Activated gamma-delta T cell treated with Interleukin-2 at 50 U/mL for 16 hours (primary cell): ENCODE measurements around the gene TMC8.

Source experiments
- DNase-seq: peaks from one replicate; pipeline ENCODE4 v3.0.0-alpha.2; 2020

Gene TMC8

DNA sequence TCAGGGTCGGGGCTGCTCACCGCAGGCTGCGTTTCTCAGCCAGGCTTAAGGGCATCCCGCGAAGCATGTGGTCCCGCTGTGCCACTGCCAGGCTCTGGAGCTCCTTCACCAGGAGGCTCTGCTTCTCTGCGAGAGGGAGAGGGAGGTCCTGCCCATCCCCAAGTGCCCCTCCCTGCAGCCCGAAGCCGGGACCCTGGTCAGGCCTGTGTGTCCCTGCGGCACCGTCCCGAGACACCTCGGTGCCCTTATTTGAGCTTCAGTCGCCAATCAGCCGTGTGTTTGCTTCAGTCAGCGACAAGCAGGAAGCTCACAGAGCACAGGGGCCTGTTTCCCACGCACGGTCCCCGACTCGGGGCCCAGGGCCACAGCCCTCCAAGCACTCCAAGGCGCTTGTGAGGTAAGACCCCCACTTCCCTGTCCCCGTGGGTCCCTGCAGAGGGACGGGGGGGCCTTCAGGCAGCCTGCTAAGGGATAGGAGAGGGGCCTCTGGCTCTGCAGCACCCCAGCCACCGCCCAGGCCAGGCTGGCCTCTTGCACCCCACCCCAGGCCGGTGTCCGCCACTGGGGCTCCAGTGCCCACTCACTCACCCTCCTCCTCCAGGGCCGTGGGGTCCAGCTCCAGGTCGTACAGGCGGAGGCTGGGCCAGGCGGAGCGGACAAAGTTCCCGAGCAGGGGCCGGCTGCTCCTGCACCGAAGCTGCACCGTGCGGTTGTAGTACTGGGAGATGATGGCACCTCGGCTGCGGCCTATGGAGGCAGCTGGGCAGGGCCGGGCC, 5.2 kb upstream of the TMC8 start:
- peak; percentile 32 for DNase-seq

DNA sequence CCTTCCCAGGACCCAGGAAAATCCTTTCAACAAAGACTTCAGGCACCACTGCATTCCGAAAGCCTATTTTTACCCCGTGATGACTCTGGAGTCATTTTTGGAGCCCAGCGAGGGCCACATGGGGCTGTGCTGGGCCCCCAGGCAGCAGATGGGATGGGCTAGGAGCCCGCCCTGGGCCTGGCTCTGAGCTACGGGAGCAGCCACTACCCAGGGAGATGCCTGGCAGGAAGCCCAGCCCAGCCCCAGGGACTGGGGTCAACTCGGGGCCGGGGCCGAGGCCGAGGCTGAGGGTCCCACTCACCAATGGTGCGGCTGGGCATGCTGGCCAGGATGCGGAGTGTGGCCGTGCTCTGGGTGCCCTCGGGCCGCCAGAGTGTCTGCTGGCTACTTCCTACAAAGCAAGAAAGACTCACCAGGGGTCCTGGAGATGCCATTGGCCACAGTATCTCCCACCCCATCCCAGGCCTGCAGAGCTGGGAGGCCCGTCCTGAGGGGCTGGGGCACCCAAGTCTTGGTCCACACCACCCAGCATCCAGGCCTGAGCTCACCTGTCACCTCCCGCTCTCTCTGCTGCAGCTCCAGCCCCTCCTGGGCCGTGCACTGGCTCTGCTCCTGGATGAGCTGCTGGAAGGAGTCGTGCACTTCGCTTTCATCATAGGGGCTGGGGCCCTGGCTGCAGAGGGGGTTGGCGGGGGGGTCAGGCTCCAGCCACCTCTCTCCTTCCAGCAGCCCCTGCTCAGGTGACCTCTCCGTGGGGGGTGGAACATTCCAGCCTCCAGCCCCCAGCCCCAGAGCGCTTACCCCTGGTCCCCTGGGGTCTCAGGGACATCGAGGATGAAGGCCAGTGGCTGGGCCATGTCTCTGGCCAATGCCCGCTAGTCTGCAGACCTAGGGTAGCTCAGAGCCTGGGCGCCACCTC, 4.3 kb upstream of the TMC8 start:
- no peak for DNase-seq

DNA sequence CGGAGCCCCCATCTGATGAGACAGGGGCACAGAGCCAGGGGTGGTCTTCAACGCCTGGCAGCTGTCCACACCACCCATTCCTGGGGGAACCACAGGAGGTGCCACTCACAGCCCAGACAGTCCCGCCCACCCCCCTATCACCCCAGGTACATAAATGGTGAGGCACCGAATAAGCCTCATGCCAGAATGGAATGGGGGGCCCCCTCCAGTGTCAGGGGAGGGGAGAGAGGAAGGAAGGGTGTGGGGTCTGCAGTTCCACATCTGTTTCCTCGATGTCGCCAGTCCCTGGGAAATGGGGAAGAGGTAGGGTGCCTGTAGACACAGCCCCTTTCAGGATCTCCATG, 3.7 kb upstream of the TMC8 start:
- no peak for DNase-seq

DNA sequence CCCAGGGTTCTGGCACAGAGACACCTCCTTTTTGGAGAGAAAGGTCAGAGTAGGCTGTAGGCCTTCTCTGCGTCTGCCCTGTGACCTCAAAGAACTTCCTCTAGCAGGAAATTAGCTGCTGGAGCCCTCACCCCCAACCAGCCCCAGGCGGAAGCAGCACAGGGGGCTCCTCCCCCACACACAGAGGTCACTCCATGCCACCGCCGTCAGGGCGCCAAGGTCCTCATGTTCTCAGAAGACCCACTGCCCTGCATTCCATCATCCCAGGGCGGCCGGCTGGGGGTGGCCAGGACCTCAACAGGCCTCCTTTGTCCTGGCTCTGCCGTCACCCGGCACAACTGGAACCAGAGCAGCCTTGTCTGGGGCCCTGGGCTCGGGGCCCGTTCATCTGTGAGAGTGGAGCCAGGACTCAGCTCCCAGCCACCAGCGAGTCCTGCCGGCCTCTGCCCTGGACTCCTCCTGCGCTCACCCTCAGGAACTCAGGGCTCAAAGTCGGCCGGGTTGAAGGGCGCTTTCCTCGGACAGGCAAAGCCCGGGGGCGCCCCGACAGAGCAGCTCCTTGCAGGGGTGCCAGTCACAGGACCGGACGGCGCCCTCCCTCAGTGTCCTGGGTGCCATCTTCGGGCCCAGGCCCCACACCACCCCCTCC, 3.2 kb upstream of the TMC8 start:
- DNase-seq, result peak; percentile 70

- peak; percentile 14 for DNase-seq
Observed at GRCh38 chr17:78127888-78128550, 2.6 kb upstream of the TMC8 start.

DNA sequence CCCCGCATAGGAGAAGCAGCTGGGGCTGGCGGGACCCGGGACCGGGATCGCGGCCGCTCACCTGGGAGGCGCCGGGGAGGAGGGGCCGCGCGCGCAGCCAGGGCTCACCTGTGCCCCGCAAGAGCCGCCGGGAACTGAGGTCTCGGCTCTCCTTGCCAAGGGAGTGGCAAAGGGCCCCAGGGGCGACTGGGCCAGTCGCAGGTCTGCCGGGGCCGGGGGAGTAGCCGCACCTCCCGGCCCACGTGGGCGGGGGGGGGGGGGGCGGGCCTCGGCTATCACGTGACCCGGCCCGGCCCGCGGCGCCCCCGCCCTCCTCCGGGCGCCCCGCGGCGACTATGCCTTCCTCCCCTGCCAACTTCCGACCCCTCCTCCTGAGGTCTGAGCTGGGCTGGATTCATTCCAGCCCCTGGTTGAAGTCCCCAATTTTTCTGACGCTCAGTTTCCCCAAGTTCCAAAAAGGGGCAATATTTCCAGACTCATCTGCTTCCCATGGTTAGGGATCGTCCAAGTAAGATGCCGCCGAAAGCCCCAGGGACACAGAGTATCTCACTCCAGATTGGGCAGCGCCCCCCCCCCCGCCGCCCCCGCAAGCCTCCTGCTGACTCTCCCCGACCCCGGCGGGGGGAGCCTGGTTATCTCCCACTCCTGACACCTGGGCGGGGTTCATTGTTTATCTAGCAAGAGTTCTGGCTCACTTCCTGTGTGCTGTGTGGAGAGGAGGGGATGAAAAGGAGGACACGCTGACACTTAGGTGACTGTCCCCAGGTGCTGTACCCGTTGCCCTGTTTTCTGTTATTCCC, 1.8 kb upstream of the TMC8 start, which contains the start of gene TMC6:
TSS of gene TMC6 (minus strand) at position 205 of the 800 bp plus-strand sequence. CDS start 1,923 bp downstream, outside the sequence.
- DNase-seq, result peak; percentile 79

GRCh38 chr17:78129351-78130089, 1.1 kb upstream of the TMC8 start:
- peak; percentile 61 for DNase-seq

DNA sequence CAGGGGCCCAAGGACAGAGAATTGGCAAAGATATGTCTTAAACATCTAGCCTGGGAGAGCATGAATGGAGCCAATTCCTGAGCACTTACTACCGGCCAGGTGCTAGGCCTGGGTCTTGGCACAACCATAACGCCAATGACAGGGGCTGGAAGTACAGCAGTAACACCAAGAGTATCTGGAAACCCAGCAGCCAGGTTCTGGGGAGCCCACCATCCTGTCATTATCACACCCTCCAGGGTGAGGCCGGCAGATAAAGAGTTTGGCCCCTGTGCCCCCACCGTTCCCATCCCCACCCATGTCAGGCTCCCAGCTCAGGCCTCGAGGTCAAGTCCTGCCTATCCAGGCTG, 508 bp upstream of the TMC8 start:
- peak; percentile 15 for DNase-seq

DNA sequence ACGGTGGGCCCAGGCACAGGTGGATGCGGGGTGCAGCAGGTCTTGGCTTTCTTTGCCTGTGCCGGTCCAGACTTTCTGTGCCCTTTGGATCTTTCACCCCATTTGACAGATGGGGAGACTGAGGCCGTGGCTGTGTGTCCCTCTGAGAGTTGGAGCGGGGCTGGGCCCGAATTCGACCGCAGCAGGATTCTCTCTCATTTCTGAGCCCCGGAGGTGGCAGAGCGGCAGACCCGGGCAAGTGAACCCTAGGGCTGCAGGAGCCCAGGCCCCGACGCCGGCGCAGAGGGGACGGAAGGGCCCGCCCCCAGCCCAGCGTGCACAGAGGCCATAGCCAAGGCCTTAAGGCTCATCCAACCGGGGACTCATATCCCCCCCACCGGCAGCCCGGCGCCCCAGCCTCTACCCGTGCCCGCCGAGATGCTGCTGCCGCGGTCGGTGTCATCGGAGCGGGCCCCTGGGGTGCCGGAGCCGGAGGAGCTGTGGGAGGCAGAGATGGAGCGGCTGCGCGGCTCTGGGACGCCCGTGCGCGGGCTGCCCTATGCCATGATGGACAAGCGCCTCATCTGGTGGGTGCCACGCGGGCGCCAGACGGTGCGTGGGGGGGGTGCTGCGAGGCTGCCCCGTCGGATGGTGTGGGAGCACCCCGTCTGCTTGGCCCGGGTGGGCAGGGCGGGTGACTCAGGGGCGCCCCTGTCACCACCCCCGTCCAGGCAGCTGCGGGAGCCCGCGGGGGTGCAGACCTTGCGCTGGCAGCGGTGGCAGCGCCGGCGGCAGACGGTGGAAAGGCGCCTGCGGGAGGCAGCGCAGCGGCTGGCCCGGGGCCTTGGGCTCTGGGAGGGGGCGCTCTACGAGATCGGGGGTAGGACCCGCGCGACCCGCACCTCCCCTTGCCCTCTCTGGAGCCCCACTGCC, 857 bp downstream of the TMC8 start:
- DNase-seq, result peak; percentile 52

- peak; percentile 87 for DNase-seq
Observed at GRCh38 chr17:78132084-78132676, 1.6 kb downstream of the TMC8 start.

DNA sequence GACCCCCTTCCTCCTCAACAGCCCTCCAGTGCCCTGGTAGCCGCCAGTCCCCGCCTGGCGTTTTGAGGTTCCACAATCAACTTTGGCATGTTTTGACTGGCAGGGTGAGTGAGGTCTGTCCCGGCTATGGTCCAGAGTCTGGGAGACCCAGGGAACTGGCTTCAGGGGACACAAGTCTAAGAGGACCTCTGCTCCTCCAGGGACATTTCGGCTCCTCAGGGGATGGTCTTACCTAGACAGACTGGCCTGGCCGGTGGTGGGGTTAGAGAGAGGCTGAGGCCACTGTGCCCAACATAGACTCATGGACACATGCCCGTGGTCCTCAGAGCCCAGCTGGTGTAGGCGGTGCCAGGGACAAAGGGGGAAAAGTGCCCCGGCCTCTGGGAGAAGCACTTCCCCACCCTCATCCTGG, 2.2 kb downstream of the TMC8 start:
- DNase-seq, result no peak

DNA sequence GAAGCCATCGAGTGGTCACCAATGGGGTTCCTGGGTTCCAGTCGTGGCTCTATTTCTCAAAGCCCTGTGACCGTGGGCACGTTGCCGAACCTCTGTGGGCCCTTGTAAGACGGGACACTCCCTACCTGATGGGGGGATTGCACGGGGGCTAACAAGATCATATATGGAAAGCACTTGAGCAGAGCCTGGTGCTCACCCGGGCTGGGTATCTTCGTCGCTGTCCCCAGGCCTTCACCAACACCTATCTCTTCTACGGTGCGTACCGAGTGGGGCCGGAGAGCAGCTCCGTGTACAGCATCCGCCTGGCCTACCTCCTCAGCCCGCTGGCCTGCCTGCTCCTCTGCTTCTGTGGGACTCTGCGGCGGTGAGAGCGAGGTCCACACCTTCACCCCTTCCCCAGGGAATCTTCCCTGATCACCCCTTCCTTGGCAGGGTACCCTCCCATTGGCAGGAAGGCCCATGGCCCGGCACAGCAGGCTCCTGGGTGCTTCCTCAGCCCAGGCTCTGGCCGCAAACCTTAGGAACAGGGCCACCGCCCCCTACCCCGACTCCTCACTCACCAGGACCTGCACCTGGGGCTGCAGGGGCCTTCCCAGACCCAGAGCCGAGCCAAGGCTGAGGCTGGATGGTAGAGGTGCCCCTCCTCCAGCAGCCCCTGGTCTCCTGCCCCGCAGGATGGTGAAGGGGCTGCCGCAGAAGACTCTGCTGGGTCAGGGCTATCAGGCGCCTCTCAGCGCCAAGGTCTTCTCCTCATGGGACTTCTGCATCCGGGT, 2.8 kb downstream of the TMC8 start:
- DNase-seq, result no peak

DNA sequence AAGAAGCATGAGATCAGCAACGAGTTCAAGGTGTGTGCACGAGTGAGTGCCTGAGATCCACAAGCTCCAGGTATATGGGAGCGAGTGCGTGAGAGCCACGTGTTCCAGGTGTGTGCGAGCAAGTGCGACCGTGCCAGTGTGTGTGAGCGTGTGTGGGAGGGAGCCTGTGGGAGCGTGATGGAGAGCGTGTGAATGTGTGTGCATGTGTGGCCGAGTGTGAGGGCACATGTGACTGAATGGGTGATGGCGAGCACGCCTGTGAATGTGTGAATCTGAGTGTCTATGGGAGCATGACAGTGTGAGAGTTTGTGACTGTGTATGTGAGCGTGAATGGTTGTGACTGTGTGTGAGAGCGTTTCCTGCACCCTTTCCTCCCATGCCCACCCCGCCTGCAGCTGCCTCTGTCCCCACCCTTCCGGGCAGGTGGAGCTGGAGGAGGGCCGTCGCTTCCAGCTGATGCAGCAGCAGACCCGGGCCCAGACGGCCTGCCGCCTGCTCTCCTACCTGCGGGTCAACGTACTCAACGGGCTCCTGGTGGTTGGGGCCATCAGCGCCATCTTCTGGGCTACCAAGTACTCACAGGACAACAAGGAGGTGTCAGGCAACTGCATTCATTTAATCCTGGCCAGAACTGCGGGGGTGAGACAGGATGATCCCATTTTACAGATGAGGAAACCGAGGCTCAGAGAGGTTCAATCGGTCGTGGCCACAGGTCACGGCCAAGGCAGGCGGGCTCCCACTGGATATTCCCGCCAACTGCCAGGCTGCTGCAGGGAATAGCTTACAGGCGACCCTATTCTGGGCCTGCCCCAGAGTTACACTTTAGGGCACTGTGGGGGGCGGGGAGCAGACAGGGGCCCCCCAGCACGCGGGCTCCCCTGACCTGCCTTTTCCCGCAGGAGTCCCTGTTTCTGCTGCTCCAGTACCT, 3.7 kb downstream of the TMC8 start:
- DNase-seq, result peak; percentile 78

DNA sequence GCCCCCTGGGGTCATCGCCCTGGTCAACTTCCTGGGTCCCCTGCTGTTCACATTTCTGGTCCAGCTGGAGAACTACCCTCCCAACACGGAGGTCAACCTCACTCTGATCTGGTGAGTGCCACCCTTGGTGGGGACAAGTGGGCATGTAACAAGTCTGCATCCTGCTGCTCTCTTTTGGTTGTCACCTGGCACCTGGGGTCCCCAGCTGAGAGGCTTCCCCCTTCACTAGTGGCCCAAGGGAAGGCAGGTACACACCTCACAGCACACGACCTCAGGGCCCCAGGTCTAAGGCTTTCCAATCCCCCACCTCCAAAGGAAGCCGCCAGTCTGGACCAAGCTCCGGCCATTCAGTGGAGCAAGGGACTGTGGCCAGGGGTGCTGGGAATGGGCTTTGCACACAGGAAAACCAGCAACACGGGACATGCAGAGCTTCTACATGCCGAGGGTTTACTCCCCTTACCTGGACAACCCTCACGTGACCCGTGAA, 4.4 kb downstream of the TMC8 start:
- no peak for DNase-seq

- no peak for DNase-seq
Observed at GRCh38 chr17:78135858-78136500, 5.4 kb downstream of the TMC8 start.

DNA sequence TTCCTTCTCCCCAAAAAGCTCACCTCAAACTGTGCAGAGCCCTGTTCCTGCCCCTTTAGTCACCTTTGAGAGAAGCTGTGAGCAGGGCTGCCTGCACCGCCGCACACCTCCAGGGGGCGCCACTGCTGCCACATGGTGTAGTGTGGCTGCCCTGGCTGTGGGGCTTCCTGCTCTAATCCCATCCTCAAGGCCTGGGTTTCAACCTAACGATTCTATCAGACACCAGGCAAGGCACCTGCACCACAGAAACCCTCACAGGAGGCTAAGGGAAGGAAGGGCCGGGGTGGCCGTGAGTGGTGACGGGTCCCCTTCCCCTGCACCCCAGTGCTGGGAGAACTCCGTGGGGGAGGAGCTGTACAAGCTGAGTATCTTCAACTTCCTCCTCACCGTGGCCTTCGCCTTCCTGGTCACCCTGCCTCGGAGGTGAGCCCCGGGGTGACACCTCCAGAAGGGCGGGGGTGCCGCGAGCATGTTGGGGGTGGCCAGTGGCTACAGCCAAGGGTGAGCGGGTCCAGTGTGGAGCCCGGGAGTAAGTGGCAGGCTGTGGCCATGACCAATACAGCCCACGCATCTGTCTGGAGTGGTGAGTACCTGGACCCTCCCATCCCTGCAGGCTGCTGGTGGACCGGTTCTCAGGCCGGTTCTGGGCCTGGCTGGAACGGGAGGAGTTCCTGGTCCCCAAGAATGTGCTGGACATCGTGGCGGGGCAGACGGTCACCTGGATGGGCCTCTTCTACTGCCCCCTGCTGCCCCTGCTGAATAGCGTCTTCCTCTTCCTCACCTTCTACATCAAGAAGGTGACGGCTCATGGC, 7.0 kb downstream of the TMC8 start:
- DNase-seq, result peak; percentile 42
